Neural progenitor cell (in vitro differentiated cells): ENCODE data around the gene LITAFD. TPM values are rescaled to one million over a fixed set of nuclear protein-coding genes. Genes with fewer than 3 reads are reported as not detected.

Experiments used
- DNase-seq: peaks from one replicate; pipeline ENCODE4 v3.0.0-alpha.2; 2016; ENCODE audit warnings: low spot score
- H2AFZ ChIP-seq: fragments of 200-600 bp; sonication (generic); replicated peaks from 2 replicates; pipeline ENCODE4 v1.6.1; 2016; ENCODE audit warnings: antibody characterized with exemption
- H3F3A ChIP-seq: fragments of 200-600 bp; sonication (generic); 2 replicates; pipeline ENCODE4 v1.6.1; 2016; ENCODE audit warnings: antibody characterized with exemption, low read depth
- H3K27ac ChIP-seq: fragments of 200-600 bp; sonication (generic); 2 replicates; pipeline ENCODE4 v1.5.1; 2016; ENCODE audit warnings: mild to moderate bottlenecking
- H3K27me3 ChIP-seq: fragments of 200-600 bp; sonication (generic); 2 replicates; pipeline ENCODE4 v1.6.1; 2016; ENCODE audit warnings: mild to moderate bottlenecking, moderate library complexity
- H3K36me3 ChIP-seq: fragments of 200-600 bp; sonication (generic); 2 replicates; pipeline ENCODE4 v1.5.1; 2016
- H3K4me1 ChIP-seq: fragments of 200-600 bp; sonication (generic); 2 replicates; pipeline ENCODE4 v1.6.1; 2016; ENCODE audit warnings: mixed run types
- H3K4me2 ChIP-seq: fragments of 200-600 bp; sonication (generic); 2 replicates; pipeline ENCODE4 v1.6.1; 2016
- H3K4me3 ChIP-seq: fragments of 200-600 bp; sonication (generic); 2 replicates; pipeline ENCODE4 v1.5.1; 2016
- H3K79me2 ChIP-seq: fragments of 200-600 bp; sonication (generic); 2 replicates; pipeline ENCODE4 v1.6.1; 2016; ENCODE audit warnings: low read depth
- H3K9ac ChIP-seq: fragments of 200-600 bp; sonication (generic); 2 replicates; pipeline ENCODE4 v1.6.1; 2016
- H3K9me3 ChIP-seq: fragments of 200-600 bp; sonication (generic); 2 replicates; pipeline ENCODE4 v1.5.1; 2016; ENCODE audit warnings: low read depth
- H4K20me1 ChIP-seq: fragments of 200-600 bp; sonication (generic); 2 replicates; pipeline ENCODE4 v1.6.1; 2016; ENCODE audit warnings: low read depth
- H3K27ac Mint-ChIP-seq: 3 replicates; pipeline ENCODE4 v1.8.0; 2021; ENCODE audit warnings: mixed read lengths
- H3K27me3 Mint-ChIP-seq: 2 replicates; pipeline ENCODE4 v1.8.0; 2022; ENCODE audit warnings: low read depth, mild to moderate bottlenecking, inconsistent platforms, moderate library complexity, mixed read lengths; ENCODE audit not compliant: insufficient read depth
- H3K36me3 Mint-ChIP-seq: 3 replicates; pipeline ENCODE4 v1.8.0; 2021; ENCODE audit warnings: mixed read lengths
- H3K4me1 Mint-ChIP-seq: 3 replicates; pipeline ENCODE4 v1.8.0; 2021; ENCODE audit warnings: mixed read lengths
- H3K4me3 Mint-ChIP-seq: 3 replicates; pipeline ENCODE4 v1.8.0; 2021; ENCODE audit warnings: mild to moderate bottlenecking, moderate library complexity, mixed read lengths
- H3K9me3 Mint-ChIP-seq: 3 replicates; pipeline ENCODE4 v1.8.0; 2020; ENCODE audit warnings: mixed read lengths
- CTCF ChIP-seq: fragments of 200-600 bp; sonication (generic); IDR thresholded peaks from 2 replicates; pipeline ENCODE4 v1.5.1; 2017; ENCODE audit warnings: antibody characterized with exemption, mild to moderate bottlenecking
- EZH2 ChIP-seq: fragments of 200-600 bp; sonication (generic); IDR thresholded peaks from 2 replicates; pipeline ENCODE4 v1.6.1; 2017; ENCODE audit warnings: antibody characterized with exemption, mild to moderate bottlenecking, moderate library complexity
- EZH2phosphoT487 ChIP-seq: fragments of 200-600 bp; sonication (generic); IDR thresholded peaks from 2 replicates; pipeline ENCODE4 v1.6.1; 2017; ENCODE audit warnings: antibody characterized with exemption
- total RNA-seq: library from RNA; depleted of rRNA; stranded (reverse); fragments of >200 nt; gene quantifications from 2 replicates; pipeline ENCODE4 v1.2.3, GENCODE V29; 2015; ENCODE audit warnings: low replicate concordance

The LITAFD gene
- total RNA-seq, 1 donor from 2014 or later = not detected

- H3K27ac Mint-ChIP-seq = peak overlapping the region; percentile 74
Measured at GRCh38 chr16:8858994-8859912, 22.9 kb upstream of the LITAFD start.

GRCh38 chr16:8859913-8860881 lies 22.0 kb upstream of the LITAFD start:
- Histone ChIP-seq H3K4me2 (no peak overlapping the region), H3K4me1 (peaks cover 24% of the 10 kb centered on the region), H3K27me3 (no peaks in the 10 kb centered on the region), H4K20me1 (peaks cover 88% of the 10 kb centered on the region), H3K9me3 (no peaks in the 10 kb centered on the region), H3K9ac (no peak overlapping the region), H3K27ac (no peak overlapping the region), H2AFZ (no peak overlapping the region), H3K36me3 (no peaks in the 10 kb centered on the region), H3K4me3 (no peak overlapping the region), H3K79me2 (peaks cover 75% of the 10 kb centered on the region), H3F3A (peaks cover 9% of the 10 kb centered on the region)
- Mint-ChIP-seq H3K4me1 (peaks cover 29% of the 10 kb centered on the region), H3K9me3 (no peaks in the 10 kb centered on the region), H3K36me3 (peaks cover 21% of the 10 kb centered on the region), H3K4me3 (peak overlapping the region; percentile 38), H3K27ac (peak overlapping the region; percentile 74), H3K27me3 (peaks cover 8% of the 10 kb centered on the region)
- no peak for DNase-seq
- no peak for TF ChIP-seq EZH2phosphoT487
- no peak for TF ChIP-seq EZH2
- no peak for TF ChIP-seq CTCF

More at GRCh38 chr16:8858994-8859912, 22.9 kb upstream of the LITAFD start:
- no peak for DNase-seq
- TF ChIP-seq EZH2phosphoT487 (no peak), CTCF (no peak), EZH2 (no peak)
- H3K79me2 ChIP-seq = peaks cover 65% of the 10 kb centered on the region
- no peak overlapping the region for H3K9ac ChIP-seq
- H4K20me1 ChIP-seq = peaks cover 87% of the 10 kb centered on the region
- H3K27ac ChIP-seq = no peak overlapping the region
- peaks cover 4% of the 10 kb centered on the region for H3F3A ChIP-seq
- H3K27me3 ChIP-seq = no peaks in the 10 kb centered on the region
- Mint-ChIP-seq H3K4me3 (no peak overlapping the region), H3K9me3 (no peaks in the 10 kb centered on the region), H3K27me3 (peaks cover 6% of the 10 kb centered on the region), H3K4me1 (peaks cover 26% of the 10 kb centered on the region), H3K36me3 (peaks cover 26% of the 10 kb centered on the region)
- no peak overlapping the region for H3K4me2 ChIP-seq
- no peaks in the 10 kb centered on the region for H3K36me3 ChIP-seq
- no peaks in the 10 kb centered on the region for H3K9me3 ChIP-seq
- H3K4me3 ChIP-seq = no peak overlapping the region
- no peak overlapping the region for H2AFZ ChIP-seq
- peaks cover 15% of the 10 kb centered on the region for H3K4me1 ChIP-seq

- H2AFZ ChIP-seq = no peak overlapping the region
- H3K4me2 ChIP-seq = no peak overlapping the region
- peaks cover 22% of the 10 kb centered on the region for H3F3A ChIP-seq
- H3K4me1 ChIP-seq = peaks cover 35% of the 10 kb centered on the region
- Mint-ChIP-seq H3K36me3 (peaks cover 12% of the 10 kb centered on the region), H3K27me3 (peaks cover 8% of the 10 kb centered on the region), H3K27ac (no peak overlapping the region), H3K9me3 (no peaks in the 10 kb centered on the region), H3K4me1 (peaks cover 42% of the 10 kb centered on the region), H3K4me3 (no peak overlapping the region)
- DNase-seq = no peak
- H3K9me3 ChIP-seq = no peaks in the 10 kb centered on the region
- H3K27me3 ChIP-seq = no peaks in the 10 kb centered on the region
- H3K79me2 ChIP-seq = peaks cover 90% of the 10 kb centered on the region
- no peak overlapping the region for H3K27ac ChIP-seq
- H3K36me3 ChIP-seq = no peaks in the 10 kb centered on the region
- no peak for TF ChIP-seq CTCF
- TF ChIP-seq EZH2phosphoT487 = no peak
- TF ChIP-seq EZH2 = no peak
- no peak overlapping the region for H3K4me3 ChIP-seq
- no peak overlapping the region for H3K9ac ChIP-seq
- peaks cover 89% of the 10 kb centered on the region for H4K20me1 ChIP-seq
Measured at GRCh38 chr16:8861563-8862308, 20.4 kb upstream of the LITAFD start.
